Liver (tissue), 3 donors: ENCODE measurements around the gene KDM4C.

Experiments
- CTCF ChIP-seq: fragments of 150-350 bp; IDR thresholded peaks from 2 replicates; pipeline ENCODE4 v1.5.1; 2017; ENCODE audit warnings: improper control_type of control experiment, low read depth, low read length; ENCODE audit not compliant: missing input control
- EGR1 ChIP-seq, 2 donors: IDR thresholded peaks; 2 replicates each; pipeline ENCODE4 v1.6.1; 2016 to 2018; ENCODE audit warnings: antibody characterized with exemption in 2 of 2, low read depth in 2 of 2
- FOXA1 ChIP-seq: IDR thresholded peaks from 2 replicates; pipeline ENCODE4 v1.6.1; 2016; ENCODE audit warnings: antibody characterized with exemption
- JUND ChIP-seq, 2 donors: IDR thresholded peaks; 2 replicates each; pipeline ENCODE4 v1.6.1; 2016; ENCODE audit warnings: antibody characterized with exemption in 2 of 2
- RAD21 ChIP-seq, 2 donors: IDR thresholded peaks; 2 replicates each; pipeline ENCODE4 v1.6.1; 2016; ENCODE audit warnings: antibody characterized with exemption in 2 of 2, mild to moderate bottlenecking in 2 of 2
- RXRA ChIP-seq, 2 donors: IDR thresholded peaks; 2 replicates each; pipeline ENCODE4 v1.6.1; 2017 to 2018; ENCODE audit warnings: antibody characterized with exemption in 2 of 2, mild to moderate bottlenecking in 1 of 2
- SP1 ChIP-seq: IDR thresholded peaks from 2 replicates; pipeline ENCODE4 v1.6.1; 2018; ENCODE audit warnings: antibody characterized with exemption, mild to moderate bottlenecking
- TAF1 ChIP-seq: conservative IDR thresholded peaks from 2 replicates; pipeline ENCODE4 v1.6.1; 2016; ENCODE audit warnings: antibody characterized with exemption, mild to moderate bottlenecking
- YY1 ChIP-seq: IDR thresholded peaks from 2 replicates; pipeline ENCODE4 v1.6.1; 2016; ENCODE audit warnings: antibody characterized with exemption, mild to moderate bottlenecking
- TF ChIP-seq, protein P1 (sequence below): IDR thresholded peaks from 2 replicates; pipeline ENCODE4 v1.6.1; 2016; ENCODE audit warnings: antibody characterized with exemption, mild to moderate bottlenecking
- TF ChIP-seq, protein P2 (sequence below): IDR thresholded peaks from 2 replicates; pipeline ENCODE4 v1.6.1; 2016; ENCODE audit warnings: antibody characterized with exemption
- donor health status: healthy.
- donor health status: healthy.

GRCh38 chr9:6779417-6780241 lies 21.9 kb downstream of the KDM4C start:
- TF ChIP-seq, protein P1, sequence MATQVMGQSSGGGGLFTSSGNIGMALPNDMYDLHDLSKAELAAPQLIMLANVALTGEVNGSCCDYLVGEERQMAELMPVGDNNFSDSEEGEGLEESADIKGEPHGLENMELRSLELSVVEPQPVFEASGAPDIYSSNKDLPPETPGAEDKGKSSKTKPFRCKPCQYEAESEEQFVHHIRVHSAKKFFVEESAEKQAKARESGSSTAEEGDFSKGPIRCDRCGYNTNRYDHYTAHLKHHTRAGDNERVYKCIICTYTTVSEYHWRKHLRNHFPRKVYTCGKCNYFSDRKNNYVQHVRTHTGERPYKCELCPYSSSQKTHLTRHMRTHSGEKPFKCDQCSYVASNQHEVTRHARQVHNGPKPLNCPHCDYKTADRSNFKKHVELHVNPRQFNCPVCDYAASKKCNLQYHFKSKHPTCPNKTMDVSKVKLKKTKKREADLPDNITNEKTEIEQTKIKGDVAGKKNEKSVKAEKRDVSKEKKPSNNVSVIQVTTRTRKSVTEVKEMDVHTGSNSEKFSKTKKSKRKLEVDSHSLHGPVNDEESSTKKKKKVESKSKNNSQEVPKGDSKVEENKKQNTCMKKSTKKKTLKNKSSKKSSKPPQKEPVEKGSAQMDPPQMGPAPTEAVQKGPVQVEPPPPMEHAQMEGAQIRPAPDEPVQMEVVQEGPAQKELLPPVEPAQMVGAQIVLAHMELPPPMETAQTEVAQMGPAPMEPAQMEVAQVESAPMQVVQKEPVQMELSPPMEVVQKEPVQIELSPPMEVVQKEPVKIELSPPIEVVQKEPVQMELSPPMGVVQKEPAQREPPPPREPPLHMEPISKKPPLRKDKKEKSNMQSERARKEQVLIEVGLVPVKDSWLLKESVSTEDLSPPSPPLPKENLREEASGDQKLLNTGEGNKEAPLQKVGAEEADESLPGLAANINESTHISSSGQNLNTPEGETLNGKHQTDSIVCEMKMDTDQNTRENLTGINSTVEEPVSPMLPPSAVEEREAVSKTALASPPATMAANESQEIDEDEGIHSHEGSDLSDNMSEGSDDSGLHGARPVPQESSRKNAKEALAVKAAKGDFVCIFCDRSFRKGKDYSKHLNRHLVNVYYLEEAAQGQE: no peak
- TF ChIP-seq CTCF: no peak
- no peak for TF ChIP-seq EGR1 (IDR thresholded peaks at IDR 0.05; ENCODE audit: low read depth in 2 of 2)
- no peak for TF ChIP-seq RXRA (IDR thresholded peaks at IDR 0.05)
- TF ChIP-seq JUND (IDR thresholded peaks at IDR 0.05): no peak
- no peak for TF ChIP-seq FOXA1
- no peak for TF ChIP-seq TAF1
- TF ChIP-seq SP1: no peak
- TF ChIP-seq RAD21 (IDR thresholded peaks at IDR 0.05): no peak
- no peak for TF ChIP-seq YY1
- TF ChIP-seq, protein P2, sequence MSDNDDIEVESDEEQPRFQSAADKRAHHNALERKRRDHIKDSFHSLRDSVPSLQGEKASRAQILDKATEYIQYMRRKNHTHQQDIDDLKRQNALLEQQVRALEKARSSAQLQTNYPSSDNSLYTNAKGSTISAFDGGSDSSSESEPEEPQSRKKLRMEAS: no peak
